Limb (tissue), 2 donors: Measurements from ENCODE around the gene GCFC2.
"Not testable (repeated sequence)": the region's sequence is repeated elsewhere in the genome, so short reads cannot be mapped to it uniquely, and the experiment has no call there.

Experiments used
- DNase-seq, 2 donors: peaks; one replicate each; pipeline ENCODE4 v3.0.0-alpha.2; 2016; ENCODE audit errors: extremely low spot score in 2 of 2

Gene GCFC2

GRCh38 chr2:75680402-75680801 lies 30.3 kb downstream of the GCFC2 start:
- no peak for DNase-seq

DNA sequence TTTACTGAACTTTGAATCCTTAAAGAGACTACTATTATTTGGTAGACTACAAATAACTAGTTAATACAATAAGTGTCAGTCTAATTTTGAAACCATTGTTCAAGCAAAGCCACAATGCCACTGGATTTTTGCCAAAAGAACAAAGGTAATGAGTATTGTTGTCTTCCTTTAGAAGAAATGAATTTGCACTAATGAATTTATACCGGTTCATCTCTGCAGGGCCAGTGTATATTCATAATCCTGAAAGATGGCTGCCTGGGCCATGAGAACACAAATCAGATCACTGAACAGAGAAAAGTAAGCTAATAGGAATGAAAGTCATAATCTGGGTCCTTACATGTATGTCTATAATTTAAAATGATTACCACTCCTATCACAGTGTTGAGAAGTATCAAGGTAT lies 31.2 kb downstream of the GCFC2 start:
- DNase-seq: no peak

GRCh38 chr2:75676464-75676863 lies 34.3 kb downstream of the GCFC2 start:
- DNase-seq: no peak

DNA sequence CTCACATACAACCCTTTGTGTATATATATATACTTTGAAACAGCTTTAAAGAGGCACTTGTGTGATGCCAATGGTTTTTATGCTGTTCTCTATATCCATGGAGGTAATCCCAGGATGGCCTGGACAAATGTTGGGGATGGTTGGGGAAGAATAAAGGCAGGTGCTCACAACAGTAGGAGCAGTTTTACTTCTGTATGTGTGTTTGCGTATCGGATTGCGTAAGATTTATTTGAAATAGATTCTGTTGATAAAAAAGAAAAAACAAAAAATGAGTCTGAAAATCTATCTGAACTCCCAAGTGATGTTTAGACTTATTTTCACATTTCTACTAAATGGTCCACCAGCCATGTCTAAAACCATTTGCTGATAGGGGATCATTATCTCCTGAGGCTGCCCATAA lies 34.8 kb downstream of the GCFC2 start:
- no peak for DNase-seq

GRCh38 chr2:75675423-75675822 lies 35.3 kb downstream of the GCFC2 start:
- not testable (repeated sequence) for DNase-seq

DNA sequence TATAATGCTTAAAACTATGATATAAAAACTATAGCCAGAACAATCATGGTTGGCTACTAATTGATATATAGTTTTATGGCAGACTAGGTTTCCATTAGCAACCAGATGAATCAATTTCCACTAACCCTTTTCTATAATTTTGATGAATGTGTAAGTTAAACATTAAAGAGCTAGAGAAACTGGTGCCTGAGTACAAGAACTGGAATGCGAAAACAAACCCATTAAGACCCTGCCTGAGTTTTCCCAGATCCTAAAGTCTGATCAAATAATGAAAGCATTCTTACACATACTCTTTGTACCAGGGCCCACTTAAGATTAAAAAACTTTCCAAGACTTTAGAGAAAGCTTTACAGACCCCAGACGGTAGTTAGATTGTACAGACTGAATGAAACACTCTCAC lies 42.8 kb downstream of the GCFC2 start:
- no peak for DNase-seq

DNA sequence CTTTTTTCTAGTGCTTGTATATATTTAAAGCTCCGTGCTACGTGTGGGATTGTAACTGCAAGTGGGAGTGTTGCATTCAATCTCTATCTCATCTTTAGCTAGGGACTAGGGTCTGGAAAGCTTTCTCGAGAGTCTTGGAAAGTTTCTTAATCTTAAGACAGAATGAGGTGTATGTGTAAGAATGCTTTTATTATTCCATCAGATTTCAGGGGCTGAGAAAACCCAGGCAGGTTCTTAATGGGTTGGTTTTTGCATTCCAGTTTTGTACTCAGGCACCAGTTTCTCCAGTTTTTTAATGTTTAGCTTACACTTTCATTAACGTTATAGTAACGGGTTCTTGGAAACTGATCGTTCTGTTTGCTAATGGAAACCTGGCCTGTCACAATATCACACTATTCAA lies 43.8 kb downstream of the GCFC2 start:
- DNase-seq: no peak

DNA sequence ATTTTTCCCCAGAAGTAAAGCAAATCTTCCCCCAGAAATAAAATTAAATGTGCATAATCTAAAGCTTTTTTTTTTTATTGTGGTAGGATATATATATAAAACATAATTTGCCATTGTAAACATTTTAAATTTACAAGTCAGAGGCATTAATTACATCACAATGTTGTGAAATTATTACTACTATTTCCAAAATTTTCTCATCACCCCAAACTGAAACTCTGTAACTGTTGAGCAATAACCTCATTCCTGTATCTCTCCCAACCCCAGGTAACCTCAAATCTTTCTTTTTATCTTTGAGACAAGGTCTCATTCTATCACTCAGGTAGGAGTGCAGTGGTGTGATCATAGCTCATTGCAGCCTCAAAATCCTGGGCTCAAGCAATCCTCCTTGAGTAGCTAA lies 52.9 kb downstream of the GCFC2 start:
- DNase-seq: no peak

GRCh38 chr2:75656563-75656962 lies 54.2 kb downstream of the GCFC2 start:
- no peak for DNase-seq

DNA sequence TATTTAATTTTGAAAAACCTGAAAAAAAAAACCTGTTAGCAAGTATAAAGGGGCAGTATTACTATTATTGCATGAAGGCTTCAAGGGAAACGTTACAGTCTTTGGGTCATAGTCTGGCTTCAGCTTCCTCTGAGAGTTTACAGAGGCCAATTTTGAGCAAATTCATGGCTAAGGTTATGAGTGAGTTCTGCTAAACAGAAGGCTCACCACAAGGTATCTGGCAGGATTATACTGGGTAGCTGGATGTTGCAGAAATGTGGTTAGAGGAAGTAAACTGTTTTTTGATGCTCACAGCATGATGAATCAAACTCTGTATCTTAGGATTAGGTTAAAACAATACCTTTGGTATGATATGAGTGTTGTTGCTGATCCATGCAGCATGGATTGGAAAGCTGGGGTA lies 54.9 kb downstream of the GCFC2 start:
- DNase-seq: no peak

GRCh38 chr2:75654012-75654411 lies 56.7 kb downstream of the GCFC2 start:
- DNase-seq: no peak

GRCh38 chr2:75647771-75648170 lies 62.9 kb downstream of the GCFC2 start:
- DNase-seq: no peak

DNA sequence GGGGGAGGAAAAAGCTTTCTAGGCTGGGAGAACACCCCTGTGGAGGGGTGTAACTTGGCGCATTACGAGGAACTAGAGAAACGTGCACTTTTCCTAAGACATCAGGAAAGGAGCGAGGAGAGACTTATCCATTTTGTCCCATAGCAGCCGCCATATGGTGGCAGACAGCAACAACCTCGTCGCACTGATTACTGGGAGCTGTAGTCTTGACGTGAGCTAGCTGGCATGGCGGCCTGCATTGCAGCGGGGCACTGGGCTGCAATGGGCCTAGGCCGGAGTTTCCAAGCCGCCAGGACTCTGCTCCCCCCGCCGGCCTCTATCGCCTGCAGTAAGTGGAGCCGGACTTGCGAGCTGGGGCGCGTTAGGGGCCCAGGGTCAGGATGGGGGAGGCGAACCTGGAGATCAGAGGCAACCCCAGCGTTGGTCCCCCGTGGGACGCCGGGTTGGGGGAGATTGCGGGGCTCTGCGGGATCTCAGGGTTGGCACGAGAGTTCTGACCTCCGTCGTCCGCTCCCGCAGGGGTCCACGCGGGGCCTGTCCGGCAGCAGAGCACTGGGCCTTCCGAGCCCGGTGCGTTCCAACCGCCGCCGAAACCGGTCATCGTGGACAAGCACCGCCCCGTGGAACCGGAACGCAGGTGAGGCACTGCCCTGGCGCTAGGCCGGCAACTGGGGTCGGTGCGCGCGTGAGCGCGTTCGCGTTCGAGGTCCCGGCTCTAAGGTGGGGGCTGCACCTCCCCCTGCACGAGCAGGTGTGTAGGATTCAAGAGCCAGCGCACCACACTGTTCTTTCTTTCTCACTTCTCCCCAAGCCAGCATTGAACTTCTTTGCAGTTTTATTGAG lies 63.9 kb downstream of the GCFC2 start, which contains the start of gene MRPL19:
TSS of gene MRPL19 (plus strand) at position 201 of the 843 bp plus-strand sequence. CDS start at position 226, 25 bp downstream.
- peak; percentile 87 to 96 for DNase-seq

DNA sequence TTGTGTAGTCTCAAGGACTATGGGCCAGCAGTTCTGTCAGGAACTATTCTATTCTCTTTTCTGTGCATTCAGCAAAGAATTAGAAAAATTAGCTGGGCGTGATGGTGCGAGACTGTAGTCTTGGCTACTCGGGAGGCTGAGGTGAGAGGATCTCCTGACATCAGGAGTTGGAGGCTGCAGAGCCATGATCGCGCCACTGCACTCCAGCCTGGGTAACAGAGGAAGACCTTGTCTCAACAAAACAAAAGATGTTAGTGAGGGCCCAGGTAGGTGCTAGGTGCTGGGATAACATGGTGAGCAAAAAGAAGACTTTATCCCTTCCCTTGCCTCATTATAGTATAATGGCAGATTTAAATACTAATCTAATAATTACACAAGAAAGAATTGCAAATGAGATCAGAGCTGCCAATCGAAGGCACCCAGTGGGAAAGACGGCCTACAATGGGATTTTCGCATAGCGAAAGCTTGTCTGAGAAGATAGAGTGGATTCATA lies 64.6 kb downstream of the GCFC2 start:
- no peak for DNase-seq

DNA sequence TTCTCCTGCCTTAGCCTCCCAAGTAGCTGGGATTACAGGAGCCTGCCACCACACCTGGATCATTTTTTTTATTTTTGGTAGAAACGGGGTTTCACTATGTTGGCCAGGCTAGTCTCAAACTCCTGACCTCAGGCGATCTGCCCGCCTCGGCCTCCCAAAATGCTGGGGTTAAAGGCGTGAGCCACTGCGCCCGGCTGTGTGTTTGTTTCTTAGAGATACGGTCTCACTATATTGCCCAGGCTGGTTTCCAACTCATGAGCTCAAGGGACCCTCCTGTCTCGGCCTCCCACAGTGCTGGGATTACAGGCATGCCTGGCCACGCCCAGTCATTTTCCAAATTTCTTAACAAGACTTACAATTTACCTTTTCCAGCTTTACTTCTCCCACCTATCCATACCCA lies 65.1 kb downstream of the GCFC2 start:
- no peak for DNase-seq

- no peak for DNase-seq
These were observed 66.7 kb downstream of the GCFC2 start for GRCh38 chr2:75643980-75644379.

DNA sequence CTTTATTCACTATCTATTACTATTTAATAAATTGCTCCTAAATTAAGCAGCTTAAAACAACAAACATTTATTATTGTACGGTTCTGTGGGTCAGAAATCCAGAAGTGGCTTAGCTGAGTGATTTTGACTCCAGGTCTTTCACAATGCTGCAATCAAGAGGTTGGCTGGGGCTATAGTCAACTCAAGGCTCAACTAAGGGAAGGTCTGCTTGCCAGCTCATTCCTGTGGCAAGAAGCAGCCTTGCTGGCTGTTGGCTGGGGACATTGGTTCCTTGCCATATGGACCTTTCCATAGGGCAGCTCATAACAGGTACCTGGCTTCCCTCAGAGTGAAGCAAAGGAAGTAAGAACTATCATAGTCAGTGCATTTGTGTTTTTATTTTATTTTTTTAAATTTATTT lies 69.1 kb downstream of the GCFC2 start:
- DNase-seq: no peak

GRCh38 chr2:75640621-75641121 lies 70.0 kb downstream of the GCFC2 start:
- peak; percentile 70 to 73 for DNase-seq

DNA sequence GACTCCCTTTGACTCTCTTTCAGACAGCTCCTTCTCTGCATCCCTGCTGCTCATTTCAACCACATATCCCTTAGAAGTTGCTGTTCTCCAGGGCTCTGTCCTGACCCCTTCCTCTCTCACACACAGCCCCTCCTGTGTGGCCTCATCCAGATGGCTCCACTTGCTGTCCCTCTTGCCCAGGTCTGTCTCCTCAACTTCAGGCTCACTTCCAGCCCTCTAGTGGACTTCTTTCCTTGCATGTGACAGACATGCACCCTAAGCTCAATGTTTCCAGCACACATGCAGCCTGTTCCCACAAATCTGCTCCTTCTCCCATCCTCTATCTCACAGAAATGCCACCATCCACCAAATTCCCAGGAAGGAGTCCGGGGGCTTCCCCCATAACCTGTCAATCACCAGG lies 73.1 kb downstream of the GCFC2 start:
- DNase-seq: no peak

DNA sequence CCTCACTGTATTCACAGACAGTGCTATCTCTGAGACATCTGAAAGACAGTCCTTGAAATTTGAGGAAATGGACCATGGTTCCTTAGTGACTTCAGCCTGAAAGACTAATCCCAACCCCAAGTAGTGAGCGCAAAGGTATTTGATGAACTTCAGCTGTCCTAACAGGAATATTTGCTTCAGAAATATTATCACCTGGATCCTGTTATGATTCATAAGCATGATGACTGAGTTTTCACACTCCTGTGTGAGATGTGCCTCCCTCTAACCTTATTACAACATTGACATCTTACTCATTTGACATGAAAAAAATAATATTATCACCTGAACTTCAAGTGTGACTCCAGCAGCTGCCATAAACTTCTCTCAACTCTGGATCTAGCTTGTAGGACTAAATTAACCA lies 75.8 kb downstream of the GCFC2 start:
- DNase-seq: no peak

DNA sequence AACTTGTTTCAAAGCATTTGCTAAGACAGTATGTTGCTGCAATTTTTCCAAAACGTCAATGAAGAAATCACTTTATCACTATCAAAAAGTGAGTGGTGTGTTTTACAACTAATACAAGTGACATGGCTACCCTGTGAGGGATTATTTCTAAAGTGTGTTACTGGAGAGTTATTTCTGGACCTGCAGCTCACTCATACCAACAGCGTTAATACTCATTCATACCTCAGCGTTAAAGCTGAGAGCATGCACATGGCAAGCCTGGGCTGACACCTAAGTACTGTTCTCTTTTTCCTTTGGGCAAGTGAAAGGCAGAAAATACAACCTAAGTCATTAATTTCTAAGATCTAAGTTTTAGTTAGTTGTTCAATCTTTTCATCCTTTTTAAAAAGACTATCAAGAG lies 77.1 kb downstream of the GCFC2 start:
- DNase-seq: no peak

GRCh38 chr2:75632813-75633212 lies 77.9 kb downstream of the GCFC2 start:
- DNase-seq: no peak

DNA sequence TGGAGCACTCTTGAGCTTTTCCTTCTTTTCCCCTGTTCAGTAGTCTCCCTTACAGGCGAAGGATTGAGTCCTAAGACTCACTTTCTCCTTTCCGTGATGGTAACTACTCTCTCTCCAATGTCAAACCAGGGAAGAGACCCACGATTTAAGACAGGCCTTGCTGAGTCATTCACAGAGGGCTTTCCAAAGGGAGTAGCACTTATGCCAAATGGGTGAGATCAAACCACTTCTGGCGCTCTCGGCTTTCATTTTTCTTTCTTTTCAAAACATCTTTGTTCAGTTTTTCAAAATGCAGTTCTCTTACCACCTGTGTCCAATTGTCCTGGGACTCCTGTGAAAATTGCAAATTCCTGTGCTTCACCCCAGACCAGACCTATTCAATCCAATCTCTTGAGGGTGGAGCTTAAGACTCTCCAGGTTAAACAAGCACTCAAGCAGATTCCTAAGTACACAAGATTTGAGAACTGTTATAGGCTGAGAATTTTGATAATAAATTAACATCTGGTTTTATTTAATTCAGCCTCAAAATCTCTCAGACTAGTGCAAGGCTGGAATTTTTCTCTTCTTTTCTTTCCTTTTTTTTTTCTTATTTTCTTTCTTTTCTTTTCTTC lies 78.5 kb downstream of the GCFC2 start:
- no peak for DNase-seq
